Prostate gland (tissue), 1 donor: ENCODE results near the gene PTGER2.

Experiments
- POLR2A ChIP-seq: fragments of 450-650 bp; IDR thresholded peaks from one replicate; pipeline ENCODE4 v1.6.1; 2016; ENCODE audit warnings: antibody characterized with exemption, mild to moderate bottlenecking
- POLR2AphosphoS5 ChIP-seq: sonication (generic); formaldehyde crosslinking; IDR thresholded peaks from one replicate; pipeline ENCODE4 v1.6.1; 2017; ENCODE audit warnings: antibody characterized with exemption

DNA sequence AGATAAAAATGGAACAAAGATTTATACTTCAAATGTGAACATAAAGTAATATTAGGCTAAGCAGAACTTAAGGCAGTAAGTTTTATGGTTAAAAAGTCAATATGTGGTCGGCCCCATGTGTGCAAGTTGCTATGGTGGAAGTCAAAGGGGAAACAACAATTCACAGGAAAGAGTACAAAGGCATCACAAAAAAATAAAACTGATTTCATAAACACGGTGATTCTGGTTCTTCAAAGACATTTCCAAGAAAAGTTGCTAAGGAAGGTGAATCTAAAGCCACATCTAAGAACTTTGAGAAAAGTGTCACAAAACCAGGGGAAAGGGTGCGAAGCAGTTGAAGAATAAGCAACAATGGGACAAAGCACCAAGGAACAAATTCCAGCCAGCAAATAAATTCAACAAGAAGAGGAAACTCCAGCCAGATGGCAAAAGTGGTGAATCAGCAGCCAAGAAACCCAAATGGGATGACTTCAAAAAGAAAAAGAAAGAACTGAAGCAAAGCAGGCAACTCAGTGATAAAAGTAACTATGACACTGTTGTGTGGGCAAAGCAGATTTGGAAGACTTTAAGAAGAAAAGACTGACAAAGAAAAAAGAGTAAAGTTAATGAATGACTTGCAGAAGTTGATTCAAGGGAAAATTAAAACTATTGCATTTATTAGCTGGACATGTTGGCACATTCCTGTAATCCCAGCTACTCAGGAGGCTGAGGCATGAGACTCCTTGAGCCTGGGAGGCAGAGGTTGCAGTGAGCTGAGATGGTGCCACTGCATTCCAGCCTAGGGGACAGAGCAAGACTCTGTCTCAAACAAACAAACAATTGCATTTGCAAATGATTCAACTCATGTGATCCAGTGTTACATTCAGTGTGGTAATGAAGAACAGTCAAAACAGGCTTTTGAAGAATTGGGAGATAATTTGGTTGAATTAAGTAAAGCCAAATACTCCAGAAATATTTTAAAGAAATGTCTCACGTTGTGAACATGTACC lies 27.2 kb upstream of the PTGER2 start:
- TF ChIP-seq POLR2A (no peak), POLR2AphosphoS5 (no peak)
